T-helper 17 cell (primary cell): ENCODE data around the gene TECR. TPM values are rescaled to one million over a fixed set of nuclear protein-coding genes. Genes with fewer than 3 reads are reported as not detected.

Experiments
- ATAC-seq: fragments of 150-1000 bp; cut with Tn5 transposase; 2 replicates; pipeline ENCODE4 v1.10.0; 2021; ENCODE audit warnings: mild to moderate bottlenecking, moderate library complexity
- DNase-seq, 3 donors: peaks; one replicate each; pipeline versions ENCODE4 v3.0.0 to v3.0.0-alpha.2; 2020 to 2021
- H3K9me3 ChIP-seq: one replicate; pipeline ENCODE4 v1.7.0; 2013; ENCODE audit warnings: low read length, mild to moderate bottlenecking; ENCODE audit not compliant: control insufficient read depth, poor library complexity, severe bottlenecking
- H3K27ac Mint-ChIP-seq: one replicate; pipeline ENCODE4 v1.8.0; 2022; ENCODE audit warnings: mild to moderate bottlenecking, moderate library complexity, mixed read lengths
- H3K27me3 Mint-ChIP-seq: one replicate; pipeline ENCODE4 v1.8.0; 2022; ENCODE audit warnings: mixed read lengths
- H3K36me3 Mint-ChIP-seq: one replicate; pipeline ENCODE4 v1.8.0; 2022; ENCODE audit warnings: low read depth, mixed read lengths
- H3K4me1 Mint-ChIP-seq: one replicate; pipeline ENCODE4 v1.8.0; 2022; ENCODE audit warnings: mild to moderate bottlenecking, mixed read lengths
- H3K4me3 Mint-ChIP-seq: one replicate; pipeline ENCODE4 v1.8.0; 2022; ENCODE audit warnings: mild to moderate bottlenecking, moderate library complexity, mixed read lengths
- total RNA-seq, 4 donors: library from RNA in 2 of 4; stranded (reverse) in 2 of 4; gene quantifications; one replicate each; pipeline ENCODE4 v1.2.3 and lab custom pipeline; 2022 to 2026

The TECR gene
- total RNA-seq, 2 donors from 2014 or later: 111 to 125 TPM

- H3K4me1 Mint-ChIP-seq: peaks cover 39% of the 10 kb centered on the region
- DNase-seq: no peak
- no peaks in the 10 kb centered on the region for H3K27me3 Mint-ChIP-seq
- H3K27ac Mint-ChIP-seq: peak overlapping the region; percentile 92
- no peak overlapping the region for H3K4me3 Mint-ChIP-seq
- no peak for ATAC-seq
- no peaks in the 10 kb centered on the region for H3K9me3 ChIP-seq
- H3K36me3 Mint-ChIP-seq: no peaks in the 10 kb centered on the region
Observed at GRCh38 chr19:14553042-14553938, 23.9 kb downstream of the TECR start.

DNA sequence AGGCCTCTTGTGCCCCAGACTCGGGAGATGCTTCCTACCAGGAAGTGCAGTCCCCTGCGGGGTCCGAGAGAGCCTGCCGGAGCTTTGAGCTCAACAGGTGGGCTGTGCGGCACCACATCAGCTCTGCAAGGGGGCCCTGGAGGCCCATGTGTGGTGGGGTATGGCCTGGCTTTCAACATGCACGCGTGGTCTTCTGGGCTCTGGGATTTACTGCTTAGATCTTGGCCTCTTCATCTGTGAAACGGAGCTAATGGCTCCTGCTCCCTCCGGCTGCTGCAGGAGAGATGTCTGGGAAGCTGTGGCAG, 24.5 kb downstream of the TECR start:
- H3K4me1 Mint-ChIP-seq: peaks cover 37% of the 10 kb centered on the region
- ATAC-seq (no peak), DNase-seq (no peak)
- no peaks in the 10 kb centered on the region for H3K36me3 Mint-ChIP-seq
- no peaks in the 10 kb centered on the region for H3K27me3 Mint-ChIP-seq
- H3K27ac Mint-ChIP-seq: no peak overlapping the region
- H3K4me3 Mint-ChIP-seq: no peak overlapping the region
- no peaks in the 10 kb centered on the region for H3K9me3 ChIP-seq

DNA sequence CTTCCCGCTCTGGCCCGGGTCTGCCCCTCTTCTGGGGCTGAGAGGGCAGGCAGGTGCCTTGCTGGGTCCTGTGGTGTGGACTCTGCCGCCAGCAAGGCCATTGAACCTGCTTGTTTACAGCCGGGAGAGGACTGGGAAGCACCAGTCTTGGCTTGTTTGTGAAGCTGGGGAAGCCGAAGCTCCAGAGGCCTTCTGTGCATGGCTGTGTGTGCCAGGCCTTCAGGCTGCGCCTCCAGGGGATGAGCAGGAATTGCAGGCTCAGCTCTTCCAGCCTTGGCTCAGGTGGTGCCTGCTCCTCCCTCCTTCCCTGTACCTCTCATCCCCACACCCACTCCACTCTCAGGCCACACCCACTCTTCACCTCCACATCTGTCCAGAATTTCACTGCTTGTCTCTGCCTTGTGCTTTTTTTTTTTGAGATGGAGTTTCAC, 25.0 kb downstream of the TECR start:
- ATAC-seq: no peak
- Mint-ChIP-seq H3K27ac (peak overlapping the region; percentile 76), H3K27me3 (no peaks in the 10 kb centered on the region), H3K4me3 (peak overlapping the region; percentile 52), H3K4me1 (peaks cover 37% of the 10 kb centered on the region), H3K36me3 (no peaks in the 10 kb centered on the region)
- H3K9me3 ChIP-seq: no peaks in the 10 kb centered on the region
- no peak for DNase-seq

- H3K9me3 ChIP-seq: no peaks in the 10 kb centered on the region
- Mint-ChIP-seq H3K36me3 (no peaks in the 10 kb centered on the region), H3K27me3 (no peaks in the 10 kb centered on the region), H3K4me3 (peak overlapping the region; percentile 77), H3K4me1 (peaks cover 32% of the 10 kb centered on the region), H3K27ac (peak overlapping the region; percentile 83)
- ATAC-seq (no peak), DNase-seq (no peak)
Observed at GRCh38 chr19:14555918-14556661, 26.7 kb downstream of the TECR start.

DNA sequence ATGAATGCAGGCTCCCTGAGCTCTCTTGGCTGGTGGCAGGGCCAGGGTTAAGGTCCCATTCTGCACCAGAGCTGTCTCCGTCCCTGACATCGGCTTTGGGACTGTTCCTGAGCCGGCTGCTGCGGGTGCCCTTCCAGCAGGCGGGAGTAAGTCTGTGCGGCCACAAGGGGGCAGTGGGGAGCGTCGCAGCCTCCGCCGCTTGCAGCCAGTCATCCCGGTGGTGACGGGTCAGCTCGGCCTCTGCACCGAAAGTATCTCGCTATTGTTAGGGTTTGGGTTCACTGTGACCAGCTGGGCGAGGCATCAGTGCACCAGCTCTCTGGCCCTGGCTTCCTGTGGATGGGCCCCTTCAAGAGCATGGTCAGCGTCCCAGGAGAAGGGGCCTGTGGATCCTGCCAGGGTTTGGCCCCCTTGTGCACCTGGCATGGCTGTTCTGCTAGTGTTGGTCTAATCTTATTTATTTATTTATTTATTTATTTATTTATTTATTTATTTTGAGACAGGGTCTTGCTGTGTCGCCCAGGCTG, 27.3 kb downstream of the TECR start:
- DNase-seq (peak; percentile 59 to 69 (median 60)), ATAC-seq (peak; percentile 85)
- H3K4me1 Mint-ChIP-seq: peaks cover 26% of the 10 kb centered on the region
- no peaks in the 10 kb centered on the region for H3K9me3 ChIP-seq
- peak overlapping the region; percentile 77 for H3K4me3 Mint-ChIP-seq
- H3K36me3 Mint-ChIP-seq: no peaks in the 10 kb centered on the region
- H3K27me3 Mint-ChIP-seq: no peaks in the 10 kb centered on the region
- peak overlapping the region; percentile 83 for H3K27ac Mint-ChIP-seq

GRCh38 chr19:14558370-14559066, 29.1 kb downstream of the TECR start:
- Mint-ChIP-seq H3K27me3 (no peaks in the 10 kb centered on the region), H3K4me1 (peaks cover 26% of the 10 kb centered on the region), H3K27ac (peak overlapping the region; percentile 37), H3K36me3 (no peaks in the 10 kb centered on the region), H3K4me3 (no peak overlapping the region)
- ATAC-seq (no peak), DNase-seq (no peak)
- H3K9me3 ChIP-seq: no peaks in the 10 kb centered on the region

GRCh38 chr19:14559916-14560775, 30.8 kb downstream of the TECR start:
- peaks cover 24% of the 10 kb centered on the region for H3K4me1 Mint-ChIP-seq
- DNase-seq: no peak
- no peaks in the 10 kb centered on the region for H3K27me3 Mint-ChIP-seq
- no peaks in the 10 kb centered on the region for H3K36me3 Mint-ChIP-seq
- H3K4me3 Mint-ChIP-seq: no peak overlapping the region
- no peak for ATAC-seq
- no peaks in the 10 kb centered on the region for H3K9me3 ChIP-seq
- peak overlapping the region; percentile 49 for H3K27ac Mint-ChIP-seq

DNA sequence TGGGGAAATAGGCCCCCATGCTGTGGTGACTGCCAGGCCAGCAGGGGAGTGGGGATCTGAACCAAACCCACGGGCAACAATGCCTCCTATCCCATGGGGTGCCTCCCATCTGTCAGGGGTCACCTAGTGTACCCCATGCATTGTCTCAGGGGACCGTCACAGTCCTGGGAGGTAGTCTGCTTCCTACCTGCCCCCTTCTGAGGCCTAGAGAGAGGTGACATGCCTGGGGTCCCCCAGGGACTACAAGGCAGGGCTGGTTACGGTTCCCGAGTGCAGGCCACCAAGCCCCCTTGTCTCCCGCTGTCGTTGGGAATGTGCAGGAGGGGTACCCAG, 31.3 kb downstream of the TECR start:
- Mint-ChIP-seq H3K4me3 (no peak overlapping the region), H3K27me3 (no peaks in the 10 kb centered on the region), H3K27ac (peak overlapping the region; percentile 49), H3K36me3 (no peaks in the 10 kb centered on the region), H3K4me1 (peaks cover 23% of the 10 kb centered on the region)
- ATAC-seq (no peak), DNase-seq (no peak)
- no peaks in the 10 kb centered on the region for H3K9me3 ChIP-seq

- Mint-ChIP-seq H3K4me3 (no peak overlapping the region), H3K27ac (peak overlapping the region; percentile 49), H3K36me3 (no peaks in the 10 kb centered on the region), H3K4me1 (peaks cover 20% of the 10 kb centered on the region), H3K27me3 (no peaks in the 10 kb centered on the region)
- ATAC-seq: no peak
- H3K9me3 ChIP-seq: no peaks in the 10 kb centered on the region
- DNase-seq: no peak
Observed at GRCh38 chr19:14561249-14561648, 31.9 kb downstream of the TECR start.

DNA sequence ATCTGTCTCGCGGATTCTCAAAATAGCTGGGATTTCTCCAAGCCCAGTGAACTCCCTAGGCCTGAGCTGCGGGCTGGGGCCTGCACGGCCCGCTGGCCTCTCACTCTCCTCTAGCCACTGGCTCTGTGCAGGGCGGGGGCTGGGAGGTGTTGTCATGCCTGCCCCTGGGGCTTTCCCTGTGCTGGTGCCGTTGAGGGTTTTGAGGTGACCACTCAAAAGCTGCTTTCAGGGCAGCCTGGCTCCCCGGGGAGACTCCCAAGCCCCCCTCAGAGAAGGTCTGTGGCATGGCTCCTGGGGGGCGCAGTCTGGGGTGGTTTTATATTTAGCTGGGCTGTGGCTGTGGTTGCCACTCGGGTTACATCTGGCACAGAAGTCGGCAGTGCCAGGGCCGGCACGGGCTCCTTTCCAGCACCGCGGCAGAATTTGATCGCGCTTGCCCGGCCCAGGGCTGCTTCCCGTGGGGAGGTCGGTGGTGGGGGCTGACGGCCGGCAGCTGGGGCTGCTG, 32.5 kb downstream of the TECR start:
- no peak for DNase-seq
- Mint-ChIP-seq H3K27ac (no peak overlapping the region), H3K4me1 (peaks cover 15% of the 10 kb centered on the region)

DNA sequence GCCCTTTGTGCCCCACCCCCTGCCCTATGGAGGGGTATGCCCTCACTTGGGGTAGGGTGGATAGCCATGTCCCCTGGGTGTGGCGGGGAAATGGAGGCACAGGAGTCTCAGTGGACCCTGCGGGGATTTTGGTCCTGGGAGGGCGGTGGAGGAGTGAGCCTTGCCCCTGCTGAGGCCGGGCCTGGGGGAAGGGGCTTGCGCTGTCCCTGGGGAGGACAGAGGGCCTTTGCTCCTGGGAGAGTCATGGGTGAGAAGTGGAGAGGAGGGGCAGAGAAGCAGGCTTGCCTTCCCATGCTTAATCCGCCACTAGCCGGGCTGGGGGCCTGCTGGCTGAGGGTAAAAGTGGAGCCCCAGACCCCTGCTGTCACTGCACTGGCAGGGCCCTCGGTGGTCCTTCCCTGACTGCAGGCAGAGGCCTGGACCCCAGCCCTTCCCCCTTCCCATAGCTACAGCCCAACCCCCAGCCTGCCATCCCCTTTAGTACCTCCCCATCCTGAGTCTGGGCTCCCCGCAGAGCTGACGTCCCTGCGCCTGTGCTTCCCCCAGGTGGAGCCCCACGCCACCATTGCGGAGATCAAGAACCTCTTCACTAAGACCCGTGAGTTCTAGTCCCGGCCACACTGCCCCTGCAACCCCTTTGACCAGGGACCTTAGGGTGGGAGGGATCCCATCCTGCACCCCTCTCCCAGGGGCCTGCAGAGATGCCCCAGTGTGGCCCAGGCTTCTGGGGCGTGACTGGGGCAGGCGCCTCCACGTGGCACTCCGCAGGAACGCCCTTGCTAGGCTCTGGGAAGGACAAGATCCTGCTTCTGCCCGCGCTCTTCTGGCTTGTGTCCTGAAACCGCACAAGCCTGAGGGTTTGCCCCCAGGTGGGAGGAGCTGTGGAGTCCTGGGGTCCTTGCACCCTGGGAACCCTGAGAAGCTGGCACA, 33.5 kb downstream of the TECR start:
- Mint-ChIP-seq H3K27me3 (no peaks in the 10 kb centered on the region), H3K27ac (peak overlapping the region; percentile 9), H3K36me3 (no peaks in the 10 kb centered on the region), H3K4me3 (no peak overlapping the region), H3K4me1 (peaks cover 23% of the 10 kb centered on the region)
- H3K9me3 ChIP-seq: no peaks in the 10 kb centered on the region
- ATAC-seq (no peak), DNase-seq (no peak)

More for the DNA sequence above, 32.5 kb downstream of the TECR start:
- ATAC-seq: no peak
- Mint-ChIP-seq H3K4me3 (no peak overlapping the region), H3K27me3 (no peaks in the 10 kb centered on the region), H3K36me3 (no peaks in the 10 kb centered on the region)
- no peaks in the 10 kb centered on the region for H3K9me3 ChIP-seq

- H3K36me3 Mint-ChIP-seq: no peaks in the 10 kb centered on the region
Observed at GRCh38 chr19:14563590-14563926, 34.2 kb downstream of the TECR start.

More at GRCh38 chr19:14563590-14563926, 34.2 kb downstream of the TECR start:
- ATAC-seq: no peak
- Mint-ChIP-seq H3K27ac (peak overlapping the region; percentile 32), H3K27me3 (no peaks in the 10 kb centered on the region), H3K4me3 (no peak overlapping the region), H3K4me1 (peaks cover 24% of the 10 kb centered on the region)
- no peaks in the 10 kb centered on the region for H3K9me3 ChIP-seq
- no peak for DNase-seq
